ENCODE results near the gene ARMC10. TPM values are rescaled to one million over a fixed set of nuclear protein-coding genes. Genes with fewer than 3 reads are reported as not detected.

ARMC10 gene
- total and polyA plus RNA-seq, 9 of the 15 experiments (the other 6 are each of a cell fraction or from before 2014, with no cell fraction given) = 17.0 to 113 (median 72.6) TPM

DNA sequence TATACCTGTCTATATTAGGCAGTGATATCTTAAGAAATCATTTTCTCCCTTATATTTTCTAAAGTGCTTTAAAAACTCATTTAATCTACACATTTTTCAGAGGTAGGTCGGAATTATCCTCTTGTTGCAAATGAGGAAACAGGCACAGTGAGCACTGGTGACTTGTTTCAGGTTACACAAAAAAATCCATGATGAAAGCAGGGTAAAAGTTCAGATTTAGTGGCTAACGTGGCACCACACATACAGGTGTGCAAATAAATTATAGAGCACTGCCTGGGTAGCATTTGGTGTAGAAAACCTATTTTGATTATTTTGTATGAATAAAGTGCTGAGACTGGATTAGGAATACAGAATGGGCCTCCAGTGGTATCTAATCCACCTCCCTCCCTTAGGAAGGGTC is 26.6 kb downstream of the ARMC10 start:
- no peaks in the 10 kb centered on the region for H3K9me1 ChIP-seq (ENCODE audit: control insufficient read depth, insufficient read depth, low read length)
- ChIA-PET CTCF (ENCODE audit: low intra/inter-chr PET ratio) (no interaction called here), POLR2A (interaction anchor here (0.6 kb wide), 1 partner anchor 19 kb away, joined by 3 read pairs; no protein-coding TSS in a partner anchor)
- ATAC-seq = no peak
- no peaks in the 10 kb centered on the region for H3K79me2 ChIP-seq (ENCODE audit: control insufficient read depth, insufficient read depth, low read length)
- no peak for DNase-seq (ENCODE audit: extremely low read depth in 1 of 4, low spot score in 3 of 4)
- WGBS (ENCODE audit: insufficient coverage, low coverage, missing lambda C conversion rate) = 37% methylated on average over 2 of the region's 2 CpGs
- intact Hi-C loops (cut with micrococcal nuclease) = no loop called here
- H3K4me1 ChIP-seq (replicated peaks in 1 of 2; ENCODE audit: control insufficient read depth in 2 of 2, insufficient read depth in 2 of 2, low read length in 2 of 2) = no peaks in the 10 kb centered on the region; a peak in 1 of 5 replicates
- TF ChIP-seq HEY1 (CRISPR knock-in tag; IDR thresholded peaks at IDR 0.05; ENCODE audit: borderline replicate concordance) = no peak
- TF ChIP-seq FOXA1 (IDR thresholded peaks at IDR 0.05; ENCODE audit: borderline replicate concordance) = no peak
- no peak for TF ChIP-seq GABPB1 (CRISPR knock-in tag; IDR thresholded peaks at IDR 0.05)
- TF ChIP-seq MAFG (tag; conservative IDR thresholded peaks at IDR 0.05) = no peak
- TF ChIP-seq, protein P1, sequence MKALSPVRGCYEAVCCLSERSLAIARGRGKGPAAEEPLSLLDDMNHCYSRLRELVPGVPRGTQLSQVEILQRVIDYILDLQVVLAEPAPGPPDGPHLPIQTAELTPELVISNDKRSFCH (CRISPR knock-in tag; IDR thresholded peaks at IDR 0.05) = no peak
- TF ChIP-seq, protein P1 (tag; IDR thresholded peaks at IDR 0.05) = no peak
- TF ChIP-seq ZNF780A (CRISPR knock-in tag; IDR thresholded peaks at IDR 0.05) = no peak
- no peak for TF ChIP-seq HMGN3 (IDR thresholded peaks at IDR 0.05; ENCODE audit: borderline replicate concordance, extremely low read depth, insufficient read length, low read depth, low read length)
- TF ChIP-seq, protein P2, sequence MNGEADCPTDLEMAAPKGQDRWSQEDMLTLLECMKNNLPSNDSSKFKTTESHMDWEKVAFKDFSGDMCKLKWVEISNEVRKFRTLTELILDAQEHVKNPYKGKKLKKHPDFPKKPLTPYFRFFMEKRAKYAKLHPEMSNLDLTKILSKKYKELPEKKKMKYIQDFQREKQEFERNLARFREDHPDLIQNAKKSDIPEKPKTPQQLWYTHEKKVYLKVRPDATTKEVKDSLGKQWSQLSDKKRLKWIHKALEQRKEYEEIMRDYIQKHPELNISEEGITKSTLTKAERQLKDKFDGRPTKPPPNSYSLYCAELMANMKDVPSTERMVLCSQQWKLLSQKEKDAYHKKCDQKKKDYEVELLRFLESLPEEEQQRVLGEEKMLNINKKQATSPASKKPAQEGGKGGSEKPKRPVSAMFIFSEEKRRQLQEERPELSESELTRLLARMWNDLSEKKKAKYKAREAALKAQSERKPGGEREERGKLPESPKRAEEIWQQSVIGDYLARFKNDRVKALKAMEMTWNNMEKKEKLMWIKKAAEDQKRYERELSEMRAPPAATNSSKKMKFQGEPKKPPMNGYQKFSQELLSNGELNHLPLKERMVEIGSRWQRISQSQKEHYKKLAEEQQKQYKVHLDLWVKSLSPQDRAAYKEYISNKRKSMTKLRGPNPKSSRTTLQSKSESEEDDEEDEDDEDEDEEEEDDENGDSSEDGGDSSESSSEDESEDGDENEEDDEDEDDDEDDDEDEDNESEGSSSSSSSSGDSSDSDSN (IDR thresholded peaks at IDR 0.05; ENCODE audit: borderline replicate concordance in 1 of 2, low read depth in 2 of 2, low read length in 2 of 2) = no peak
- no peak overlapping the region for H3K4me2 ChIP-seq (ENCODE audit: insufficient read depth, low read length)
- no peak overlapping the region for H3K9ac ChIP-seq (ENCODE audit: insufficient read depth in 1 of 2, low read depth in 2 of 2, low read length in 2 of 2)
- no peaks in the 10 kb centered on the region for H3K9me3 ChIP-seq (replicated peaks; ENCODE audit: control insufficient read depth, insufficient read depth, low read depth, low read length)
- H3K4me3 ChIP-seq = no peak overlapping the region
- in situ Hi-C loops (cut with MboI) = no loop called here
- no peak for FAIRE-seq
- no peak overlapping the region for H2AFZ ChIP-seq (ENCODE audit: low read depth, low read length)
- no peaks in the 10 kb centered on the region for H4K20me1 ChIP-seq (replicated peaks; ENCODE audit: control insufficient read depth, insufficient read depth, low read length)
- BruUV-seq (replicated peaks) = no TSS peak
- peaks cover 55% of the 10 kb centered on the region; the same call in 2 of the 3 replicates for H3K36me3 ChIP-seq (ENCODE audit: control insufficient read depth, insufficient read depth, low read length)
- H3K27me3 ChIP-seq (ENCODE audit: control insufficient read depth in 2 of 2, insufficient read depth in 2 of 2, low read length in 2 of 2) = no peaks in the 10 kb centered on the region
- no peak overlapping the region for H3K27ac ChIP-seq (ENCODE audit: extremely low read depth, low read depth, low read length)

Data from K562 (cell line).